SK-N-SH treated with all-trans-retinoic acid at 6 μM for 48 hours (cell line): ENCODE results near the gene IL26.

Source experiments
- ATAC-seq: fragments of 200-7000 bp; cut with Tn5 transposase; 3 replicates; pipeline ENCODE4 v1.9.1; 2020; ENCODE audit warnings: mild to moderate bottlenecking, moderate library complexity
- BACH2 ChIP-seq: fragments of 250-450 bp; sonication (Bioruptor Pico); IDR thresholded peaks from 2 replicates; pipeline ENCODE4 v1.9.0; 2021; ENCODE audit warnings: mild to moderate bottlenecking, borderline replicate concordance
- CSDC2 ChIP-seq: fragments of 250-450 bp; sonication (Bioruptor Pico); IDR thresholded peaks from 2 replicates; pipeline ENCODE4 v1.5.0; 2020; ENCODE audit warnings: mild to moderate bottlenecking, moderate library complexity
- ESRRG ChIP-seq: fragments of 250-450 bp; sonication (Bioruptor Pico); IDR thresholded peaks from 2 replicates; pipeline ENCODE4 v1.6.1; 2021; ENCODE audit warnings: mild to moderate bottlenecking
- GLIS3 ChIP-seq: fragments of 250-450 bp; sonication (Bioruptor Pico); IDR thresholded peaks from 2 replicates; pipeline ENCODE4 v1.5.0; 2020; ENCODE audit warnings: mild to moderate bottlenecking, moderate library complexity
- ISL1 ChIP-seq: fragments of 250-450 bp; sonication (Bioruptor Pico); IDR thresholded peaks from 2 replicates; pipeline ENCODE4 v2.1.2; 2022; ENCODE audit warnings: mild to moderate bottlenecking, moderate library complexity
- OSR1 ChIP-seq: fragments of 250-450 bp; sonication (Bioruptor Pico); IDR thresholded peaks from 2 replicates; pipeline ENCODE4 v1.8.0; 2022; ENCODE audit warnings: moderate library complexity, mild to moderate bottlenecking, inconsistent platforms
- PPARA ChIP-seq: fragments of 250-450 bp; sonication (Bioruptor Pico); IDR thresholded peaks from 2 replicates; pipeline ENCODE4 v1.5.0; 2020; ENCODE audit warnings: mild to moderate bottlenecking, borderline replicate concordance
- RARB ChIP-seq: fragments of 250-450 bp; sonication (Bioruptor Pico); IDR thresholded peaks from 2 replicates; pipeline ENCODE4 v1.8.0; 2021; ENCODE audit warnings: mild to moderate bottlenecking, moderate library complexity
- SNAI2 ChIP-seq: fragments of 250-450 bp; sonication (Bioruptor Pico); IDR thresholded peaks from 2 replicates; pipeline ENCODE4 v1.5.0; 2020; ENCODE audit warnings: mild to moderate bottlenecking, moderate library complexity
- TCF4 ChIP-seq: fragments of 250-450 bp; sonication (Bioruptor Pico); IDR thresholded peaks from 2 replicates; pipeline ENCODE4 v1.8.0; 2021; ENCODE audit warnings: mild to moderate bottlenecking, moderate library complexity, borderline replicate concordance
- TOX ChIP-seq: fragments of 250-450 bp; sonication (Bioruptor Pico); IDR thresholded peaks from 2 replicates; pipeline ENCODE4 v1.8.0; 2021; ENCODE audit warnings: mild to moderate bottlenecking, moderate library complexity, borderline replicate concordance
- ZC3H10 ChIP-seq: fragments of 250-450 bp; sonication (Bioruptor Pico); IDR thresholded peaks from 2 replicates; pipeline ENCODE4 v1.5.1; 2021; ENCODE audit warnings: mild to moderate bottlenecking, moderate library complexity
- ZFP3 ChIP-seq: fragments of 250-450 bp; sonication (Bioruptor Pico); IDR thresholded peaks from 2 replicates; pipeline ENCODE4 v1.5.0; 2020; ENCODE audit warnings: mild to moderate bottlenecking, moderate library complexity
- ZFP30 ChIP-seq: fragments of 450-650 bp; formaldehyde crosslinking; IDR thresholded peaks from 2 replicates; pipeline ENCODE4 v1.5.0; 2022; ENCODE audit warnings: mild to moderate bottlenecking, moderate library complexity
- ZNF565 ChIP-seq: fragments of 450-650 bp; formaldehyde crosslinking; conservative IDR thresholded peaks from 2 replicates; pipeline ENCODE4 v1.5.0; 2020; ENCODE audit warnings: low read depth, mild to moderate bottlenecking, moderate library complexity
- ZNF8 ChIP-seq: fragments of 450-650 bp; formaldehyde crosslinking; IDR thresholded peaks from 2 replicates; pipeline ENCODE4 v1.5.0; 2020; ENCODE audit warnings: mild to moderate bottlenecking, moderate library complexity
- TF ChIP-seq, protein P1 (sequence below): fragments of 250-450 bp; sonication (Bioruptor Pico); IDR thresholded peaks from 2 replicates; pipeline ENCODE4 v1.8.0; 2020; ENCODE audit warnings: mild to moderate bottlenecking, moderate library complexity, borderline replicate concordance
- TF ChIP-seq, protein P2 (sequence below): fragments of 250-450 bp; sonication (Bioruptor Pico); IDR thresholded peaks from 2 replicates; pipeline ENCODE4 v1.5.0; 2020; ENCODE audit warnings: mild to moderate bottlenecking, moderate library complexity
- TF ChIP-seq, protein P3 (sequence below): fragments of 250-450 bp; sonication (Bioruptor Pico); IDR thresholded peaks from 2 replicates; pipeline ENCODE4 v1.5.1; 2020; ENCODE audit warnings: low read depth, mild to moderate bottlenecking, moderate library complexity
- TF ChIP-seq, protein P4 (sequence below): fragments of 250-450 bp; sonication (Bioruptor Pico); IDR thresholded peaks from 2 replicates; pipeline ENCODE4 v1.8.0; 2021; ENCODE audit warnings: low read depth, mild to moderate bottlenecking, moderate library complexity, borderline replicate concordance
- TF ChIP-seq, protein P5 (sequence below): fragments of 250-450 bp; sonication (Bioruptor Pico); IDR thresholded peaks from 2 replicates; pipeline ENCODE4 v1.5.1; 2021; ENCODE audit warnings: mild to moderate bottlenecking, moderate library complexity

IL26 gene

DNA sequence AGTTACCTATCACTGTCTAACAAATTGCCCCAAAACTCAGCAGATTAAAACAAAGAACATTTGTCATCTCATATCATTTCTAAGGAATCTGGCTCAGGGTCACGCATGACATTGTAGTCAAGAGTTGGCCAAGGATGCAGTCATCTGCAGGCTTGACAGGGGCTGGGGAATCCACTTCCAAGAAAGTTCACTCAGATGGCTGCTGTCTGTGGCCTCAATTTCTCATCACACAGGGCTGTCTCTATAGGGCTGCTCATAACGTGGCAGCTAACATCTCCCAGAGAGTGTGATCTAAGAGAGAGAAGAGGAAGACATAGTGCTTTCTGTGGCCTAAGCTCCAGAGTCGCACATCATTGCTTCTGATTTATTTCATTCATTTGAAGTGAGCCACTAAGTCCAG lies 44.7 kb upstream of the IL26 start:
- no peak for ATAC-seq
- TF ChIP-seq ZNF565 (CRISPR knock-in tag), result no peak
- TF ChIP-seq ESRRG (CRISPR knock-in tag), result no peak
- TF ChIP-seq OSR1 (CRISPR knock-in tag), result no peak
- TF ChIP-seq, protein P1, sequence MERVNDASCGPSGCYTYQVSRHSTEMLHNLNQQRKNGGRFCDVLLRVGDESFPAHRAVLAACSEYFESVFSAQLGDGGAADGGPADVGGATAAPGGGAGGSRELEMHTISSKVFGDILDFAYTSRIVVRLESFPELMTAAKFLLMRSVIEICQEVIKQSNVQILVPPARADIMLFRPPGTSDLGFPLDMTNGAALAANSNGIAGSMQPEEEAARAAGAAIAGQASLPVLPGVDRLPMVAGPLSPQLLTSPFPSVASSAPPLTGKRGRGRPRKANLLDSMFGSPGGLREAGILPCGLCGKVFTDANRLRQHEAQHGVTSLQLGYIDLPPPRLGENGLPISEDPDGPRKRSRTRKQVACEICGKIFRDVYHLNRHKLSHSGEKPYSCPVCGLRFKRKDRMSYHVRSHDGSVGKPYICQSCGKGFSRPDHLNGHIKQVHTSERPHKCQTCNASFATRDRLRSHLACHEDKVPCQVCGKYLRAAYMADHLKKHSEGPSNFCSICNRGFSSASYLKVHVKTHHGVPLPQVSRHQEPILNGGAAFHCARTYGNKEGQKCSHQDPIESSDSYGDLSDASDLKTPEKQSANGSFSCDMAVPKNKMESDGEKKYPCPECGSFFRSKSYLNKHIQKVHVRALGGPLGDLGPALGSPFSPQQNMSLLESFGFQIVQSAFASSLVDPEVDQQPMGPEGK (CRISPR knock-in tag), result no peak

DNA sequence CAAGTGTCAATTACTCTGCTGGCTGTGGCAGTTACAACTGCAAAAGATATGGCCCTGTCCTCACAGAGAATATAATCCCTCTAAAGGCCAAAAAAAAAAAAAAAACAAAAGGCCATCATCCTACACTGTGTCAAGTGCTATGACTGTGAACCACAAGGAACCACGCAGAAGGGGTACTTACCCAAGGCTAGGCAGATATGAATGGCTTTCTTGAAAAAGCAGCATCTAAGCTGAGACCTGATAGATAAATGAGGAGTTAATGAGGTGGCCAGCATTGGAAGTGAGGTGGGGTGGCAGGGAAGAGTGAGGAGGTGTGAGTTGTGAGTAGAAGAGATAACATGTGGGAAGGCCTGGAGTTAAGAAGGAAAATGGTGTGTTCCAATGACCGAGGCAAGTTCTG lies 44.2 kb upstream of the IL26 start:
- no peak for ATAC-seq
- no peak for TF ChIP-seq TCF4 (CRISPR knock-in tag)
- TF ChIP-seq, protein P2, sequence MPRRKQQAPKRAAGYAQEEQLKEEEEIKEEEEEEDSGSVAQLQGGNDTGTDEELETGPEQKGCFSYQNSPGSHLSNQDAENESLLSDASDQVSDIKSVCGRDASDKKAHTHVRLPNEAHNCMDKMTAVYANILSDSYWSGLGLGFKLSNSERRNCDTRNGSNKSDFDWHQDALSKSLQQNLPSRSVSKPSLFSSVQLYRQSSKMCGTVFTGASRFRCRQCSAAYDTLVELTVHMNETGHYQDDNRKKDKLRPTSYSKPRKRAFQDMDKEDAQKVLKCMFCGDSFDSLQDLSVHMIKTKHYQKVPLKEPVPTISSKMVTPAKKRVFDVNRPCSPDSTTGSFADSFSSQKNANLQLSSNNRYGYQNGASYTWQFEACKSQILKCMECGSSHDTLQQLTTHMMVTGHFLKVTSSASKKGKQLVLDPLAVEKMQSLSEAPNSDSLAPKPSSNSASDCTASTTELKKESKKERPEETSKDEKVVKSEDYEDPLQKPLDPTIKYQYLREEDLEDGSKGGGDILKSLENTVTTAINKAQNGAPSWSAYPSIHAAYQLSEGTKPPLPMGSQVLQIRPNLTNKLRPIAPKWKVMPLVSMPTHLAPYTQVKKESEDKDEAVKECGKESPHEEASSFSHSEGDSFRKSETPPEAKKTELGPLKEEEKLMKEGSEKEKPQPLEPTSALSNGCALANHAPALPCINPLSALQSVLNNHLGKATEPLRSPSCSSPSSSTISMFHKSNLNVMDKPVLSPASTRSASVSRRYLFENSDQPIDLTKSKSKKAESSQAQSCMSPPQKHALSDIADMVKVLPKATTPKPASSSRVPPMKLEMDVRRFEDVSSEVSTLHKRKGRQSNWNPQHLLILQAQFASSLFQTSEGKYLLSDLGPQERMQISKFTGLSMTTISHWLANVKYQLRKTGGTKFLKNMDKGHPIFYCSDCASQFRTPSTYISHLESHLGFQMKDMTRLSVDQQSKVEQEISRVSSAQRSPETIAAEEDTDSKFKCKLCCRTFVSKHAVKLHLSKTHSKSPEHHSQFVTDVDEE, result no peak
- no peak for TF ChIP-seq ISL1 (CRISPR knock-in tag)
- no peak for TF ChIP-seq RARB (CRISPR knock-in tag)
- TF ChIP-seq ESRRG (CRISPR knock-in tag), result no peak
- TF ChIP-seq, protein P1 (CRISPR knock-in tag), result no peak

DNA sequence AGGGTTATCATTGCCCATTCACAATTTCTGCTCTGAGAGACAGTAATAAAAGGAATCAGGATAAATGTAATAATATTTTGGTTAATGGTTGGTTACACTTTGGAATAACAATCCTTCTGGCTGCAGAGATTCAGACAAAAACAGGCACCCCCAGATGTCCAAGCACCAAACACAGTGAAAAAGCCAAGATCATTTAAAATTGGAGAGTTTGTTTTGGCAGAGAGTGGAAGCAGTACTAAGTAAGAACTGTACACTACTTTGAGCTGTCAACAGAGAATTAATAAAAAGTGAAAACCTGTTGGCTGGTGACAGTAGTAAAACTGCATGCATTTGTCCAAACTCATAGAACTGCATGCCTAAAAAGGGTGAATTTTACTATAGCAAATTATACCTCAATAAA lies 43.4 kb upstream of the IL26 start:
- ATAC-seq, result no peak
- no peak for TF ChIP-seq CSDC2 (CRISPR knock-in tag)
- no peak for TF ChIP-seq GLIS3 (CRISPR knock-in tag)
- no peak for TF ChIP-seq ZNF8
- no peak for TF ChIP-seq SNAI2 (CRISPR knock-in tag)
- TF ChIP-seq ZC3H10, result no peak
- TF ChIP-seq, protein P3, sequence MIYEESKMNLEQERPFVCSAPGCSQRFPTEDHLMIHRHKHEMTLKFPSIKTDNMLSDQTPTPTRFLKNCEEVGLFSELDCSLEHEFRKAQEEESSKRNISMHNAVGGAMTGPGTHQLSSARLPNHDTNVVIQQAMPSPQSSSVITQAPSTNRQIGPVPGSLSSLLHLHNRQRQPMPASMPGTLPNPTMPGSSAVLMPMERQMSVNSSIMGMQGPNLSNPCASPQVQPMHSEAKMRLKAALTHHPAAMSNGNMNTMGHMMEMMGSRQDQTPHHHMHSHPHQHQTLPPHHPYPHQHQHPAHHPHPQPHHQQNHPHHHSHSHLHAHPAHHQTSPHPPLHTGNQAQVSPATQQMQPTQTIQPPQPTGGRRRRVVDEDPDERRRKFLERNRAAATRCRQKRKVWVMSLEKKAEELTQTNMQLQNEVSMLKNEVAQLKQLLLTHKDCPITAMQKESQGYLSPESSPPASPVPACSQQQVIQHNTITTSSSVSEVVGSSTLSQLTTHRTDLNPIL (CRISPR knock-in tag), result no peak
- TF ChIP-seq, protein P2, result no peak
- no peak for TF ChIP-seq ZFP30 (CRISPR knock-in tag)
- TF ChIP-seq OSR1 (CRISPR knock-in tag), result no peak
- TF ChIP-seq, protein P1 (CRISPR knock-in tag), result no peak
- TF ChIP-seq, protein P4, sequence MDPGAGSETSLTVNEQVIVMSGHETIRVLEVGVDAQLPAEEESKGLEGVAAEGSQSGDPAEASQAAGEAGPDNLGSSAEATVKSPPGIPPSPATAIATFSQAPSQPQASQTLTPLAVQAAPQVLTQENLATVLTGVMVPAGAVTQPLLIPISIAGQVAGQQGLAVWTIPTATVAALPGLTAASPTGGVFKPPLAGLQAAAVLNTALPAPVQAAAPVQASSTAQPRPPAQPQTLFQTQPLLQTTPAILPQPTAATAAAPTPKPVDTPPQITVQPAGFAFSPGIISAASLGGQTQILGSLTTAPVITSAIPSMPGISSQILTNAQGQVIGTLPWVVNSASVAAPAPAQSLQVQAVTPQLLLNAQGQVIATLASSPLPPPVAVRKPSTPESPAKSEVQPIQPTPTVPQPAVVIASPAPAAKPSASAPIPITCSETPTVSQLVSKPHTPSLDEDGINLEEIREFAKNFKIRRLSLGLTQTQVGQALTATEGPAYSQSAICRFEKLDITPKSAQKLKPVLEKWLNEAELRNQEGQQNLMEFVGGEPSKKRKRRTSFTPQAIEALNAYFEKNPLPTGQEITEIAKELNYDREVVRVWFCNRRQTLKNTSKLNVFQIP (CRISPR knock-in tag), result no peak
- no peak for TF ChIP-seq ZFP3 (CRISPR knock-in tag)
- no peak for TF ChIP-seq RARB (CRISPR knock-in tag)
- TF ChIP-seq TOX (CRISPR knock-in tag), result no peak
- no peak for TF ChIP-seq BACH2 (CRISPR knock-in tag)
- TF ChIP-seq, protein P5, sequence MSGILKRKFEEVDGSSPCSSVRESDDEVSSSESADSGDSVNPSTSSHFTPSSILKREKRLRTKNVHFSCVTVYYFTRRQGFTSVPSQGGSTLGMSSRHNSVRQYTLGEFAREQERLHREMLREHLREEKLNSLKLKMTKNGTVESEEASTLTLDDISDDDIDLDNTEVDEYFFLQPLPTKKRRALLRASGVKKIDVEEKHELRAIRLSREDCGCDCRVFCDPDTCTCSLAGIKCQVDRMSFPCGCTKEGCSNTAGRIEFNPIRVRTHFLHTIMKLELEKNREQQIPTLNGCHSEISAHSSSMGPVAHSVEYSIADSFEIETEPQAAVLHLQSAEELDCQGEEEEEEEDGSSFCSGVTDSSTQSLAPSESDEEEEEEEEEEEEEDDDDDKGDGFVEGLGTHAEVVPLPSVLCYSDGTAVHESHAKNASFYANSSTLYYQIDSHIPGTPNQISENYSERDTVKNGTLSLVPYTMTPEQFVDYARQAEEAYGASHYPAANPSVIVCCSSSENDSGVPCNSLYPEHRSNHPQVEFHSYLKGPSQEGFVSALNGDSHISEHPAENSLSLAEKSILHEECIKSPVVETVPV (CRISPR knock-in tag), result no peak
- no peak for TF ChIP-seq ZNF565 (CRISPR knock-in tag)
- TF ChIP-seq PPARA (CRISPR knock-in tag), result no peak
